ENCODE data around the gene LYRM1. TPM values are rescaled to one million over a fixed set of nuclear protein-coding genes. Genes with fewer than 3 reads are reported as not detected.

LYRM1 gene
- polyA plus RNA-seq, 1 donor (not counting 4 experiments of a cell fraction or from before 2014, with no cell fraction given), result 21.7 TPM

DNA sequence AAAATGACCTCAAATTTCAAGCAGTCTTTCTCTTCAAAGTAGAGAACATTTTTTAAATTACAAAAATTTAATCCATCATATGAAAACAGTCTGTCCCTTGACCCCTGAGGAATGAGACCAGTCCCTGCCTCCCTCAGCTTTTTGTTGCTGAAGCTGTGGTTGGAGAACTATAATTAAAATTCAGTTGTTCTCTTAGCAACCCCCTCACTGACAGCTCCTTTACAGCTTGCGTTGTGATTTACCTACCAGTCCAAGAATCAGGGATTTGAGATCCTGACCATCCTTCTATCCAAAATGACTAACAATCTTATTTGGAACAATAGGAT is 29.8 kb downstream of the LYRM1 start:
- Histone ChIP-seq H3K9ac (ENCODE audit: control insufficient read depth, extremely low read depth, insufficient read depth, low read length) (no peak overlapping the region), H3K79me2 (ENCODE audit: control insufficient read depth, insufficient read depth, low read length) (no peaks in the 10 kb centered on the region), H3K36me3 (ENCODE audit: control insufficient read depth in 2 of 2, extremely low read depth in 1 of 2, insufficient read depth in 2 of 2, low read length in 2 of 2) (no peaks in the 10 kb centered on the region), H3K4me1 (ENCODE audit: control insufficient read depth, extremely low read depth, insufficient read depth, low read length) (no peaks in the 10 kb centered on the region), H3K27ac (ENCODE audit: control insufficient read depth, insufficient read depth, low read length) (no peak overlapping the region), H3K4me2 (ENCODE audit: control insufficient read depth, extremely low read depth, insufficient read depth, low read depth, low read length) (no peak overlapping the region), H3K27me3 (ENCODE audit: control insufficient read depth, extremely low read depth, insufficient read depth, low read length) (no peaks in the 10 kb centered on the region), H4K20me1 (ENCODE audit: control insufficient read depth, extremely low read depth, insufficient read depth, low read length) (no peaks in the 10 kb centered on the region), H2AFZ (ENCODE audit: control insufficient read depth, low read length) (no peak overlapping the region), H3K9me1 (ENCODE audit: control insufficient read depth, extremely low read depth, insufficient read depth, low read length) (no peaks in the 10 kb centered on the region), H3K9me3 (ENCODE audit: control insufficient read depth, low read depth, low read length) (no peaks in the 10 kb centered on the region), H3K4me3 (ENCODE audit: control insufficient read depth in 2 of 3, extremely low read depth in 1 of 3, insufficient read depth in 2 of 3, low read depth in 1 of 3, low read length in 3 of 3) (no peak overlapping the region)
- no peak for TF ChIP-seq EZH2 (IDR thresholded peaks at IDR 0.05; ENCODE audit: low read length)
- no peak for TF ChIP-seq CTCF (optimal IDR thresholded peaks at IDR 0.05 in 1 of 3, IDR thresholded peaks at IDR 0.05 in 1 of 3, conservative IDR thresholded peaks at IDR 0.05 in 1 of 3; ENCODE audit: extremely low read depth in 1 of 3, insufficient read depth in 2 of 3, low read length in 3 of 3)
- DNase-seq (ENCODE audit: low read depth, low spot score) (no peak), FAIRE-seq (no peak)
- dilution Hi-C loops (cut with MboI; ENCODE audit: extremely low pct_ligation_motif_present, low sequenced_read_pairs), result no loop called here

- Histone ChIP-seq H3K9me1 (ENCODE audit: control insufficient read depth, extremely low read depth, insufficient read depth, low read length) (no peaks in the 10 kb centered on the region), H3K4me2 (ENCODE audit: control insufficient read depth, extremely low read depth, insufficient read depth, low read depth, low read length) (no peak overlapping the region), H3K4me1 (ENCODE audit: control insufficient read depth, extremely low read depth, insufficient read depth, low read length) (no peaks in the 10 kb centered on the region), H3K4me3 (ENCODE audit: control insufficient read depth in 2 of 3, extremely low read depth in 1 of 3, insufficient read depth in 2 of 3, low read depth in 1 of 3, low read length in 3 of 3) (no peak overlapping the region), H3K9ac (ENCODE audit: control insufficient read depth, extremely low read depth, insufficient read depth, low read length) (no peak overlapping the region), H4K20me1 (ENCODE audit: control insufficient read depth, extremely low read depth, insufficient read depth, low read length) (no peaks in the 10 kb centered on the region), H3K27ac (ENCODE audit: control insufficient read depth, insufficient read depth, low read length) (no peak overlapping the region), H3K79me2 (ENCODE audit: control insufficient read depth, insufficient read depth, low read length) (no peaks in the 10 kb centered on the region), H2AFZ (ENCODE audit: control insufficient read depth, low read length) (no peak overlapping the region), H3K36me3 (ENCODE audit: control insufficient read depth in 2 of 2, extremely low read depth in 1 of 2, insufficient read depth in 2 of 2, low read length in 2 of 2) (no peaks in the 10 kb centered on the region), H3K9me3 (ENCODE audit: control insufficient read depth, low read depth, low read length) (no peaks in the 10 kb centered on the region), H3K27me3 (ENCODE audit: control insufficient read depth, extremely low read depth, insufficient read depth, low read length) (no peaks in the 10 kb centered on the region)
- TF ChIP-seq EZH2 (IDR thresholded peaks at IDR 0.05; ENCODE audit: low read length) (no peak), CTCF (optimal IDR thresholded peaks at IDR 0.05 in 1 of 3, IDR thresholded peaks at IDR 0.05 in 1 of 3, conservative IDR thresholded peaks at IDR 0.05 in 1 of 3; ENCODE audit: extremely low read depth in 1 of 3, insufficient read depth in 2 of 3, low read length in 3 of 3) (no peak)
- DNase-seq (ENCODE audit: low read depth, low spot score), result no peak
- no peak for FAIRE-seq
- dilution Hi-C loops (cut with MboI; ENCODE audit: extremely low pct_ligation_motif_present, low sequenced_read_pairs), result no loop called here
Observed at GRCh38 chr16:20931066-20931600, 30.6 kb downstream of the LYRM1 start.
